Measurements from ENCODE around the gene SMPD4.
"Not testable (repeated sequence)": the region's sequence is repeated elsewhere in the genome, so short reads cannot be mapped to it uniquely, and the experiment has no call there.

- TF ChIP-seq, protein P1, sequence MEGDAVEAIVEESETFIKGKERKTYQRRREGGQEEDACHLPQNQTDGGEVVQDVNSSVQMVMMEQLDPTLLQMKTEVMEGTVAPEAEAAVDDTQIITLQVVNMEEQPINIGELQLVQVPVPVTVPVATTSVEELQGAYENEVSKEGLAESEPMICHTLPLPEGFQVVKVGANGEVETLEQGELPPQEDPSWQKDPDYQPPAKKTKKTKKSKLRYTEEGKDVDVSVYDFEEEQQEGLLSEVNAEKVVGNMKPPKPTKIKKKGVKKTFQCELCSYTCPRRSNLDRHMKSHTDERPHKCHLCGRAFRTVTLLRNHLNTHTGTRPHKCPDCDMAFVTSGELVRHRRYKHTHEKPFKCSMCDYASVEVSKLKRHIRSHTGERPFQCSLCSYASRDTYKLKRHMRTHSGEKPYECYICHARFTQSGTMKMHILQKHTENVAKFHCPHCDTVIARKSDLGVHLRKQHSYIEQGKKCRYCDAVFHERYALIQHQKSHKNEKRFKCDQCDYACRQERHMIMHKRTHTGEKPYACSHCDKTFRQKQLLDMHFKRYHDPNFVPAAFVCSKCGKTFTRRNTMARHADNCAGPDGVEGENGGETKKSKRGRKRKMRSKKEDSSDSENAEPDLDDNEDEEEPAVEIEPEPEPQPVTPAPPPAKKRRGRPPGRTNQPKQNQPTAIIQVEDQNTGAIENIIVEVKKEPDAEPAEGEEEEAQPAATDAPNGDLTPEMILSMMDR (IDR thresholded peaks at IDR 0.05), result not testable (repeated sequence)
- not testable (repeated sequence) for TF ChIP-seq POLR2A (IDR thresholded peaks at IDR 0.05)
These were observed 25.6 kb upstream of the SMPD4 start for GRCh38 chr2:130207051-130207450.

All from esophagus squamous epithelium (tissue), 4 donors.